NT2/D1 (cell line): Measurements from ENCODE around the gene NCKAP1.
A peak's percentile ranks its signal among the peaks of the same experiment; 100 is the strongest.

Experiments used
- DNase-seq: peaks from one replicate; pipeline ENCODE4 v3.0.0-alpha.2; 2011; ENCODE audit warnings: low read depth, low spot score
- H3K27me3 ChIP-seq: 2 replicates; pipeline ENCODE4 v1.6.0; 2011; ENCODE audit warnings: mild to moderate bottlenecking; ENCODE audit not compliant: insufficient read length, insufficient read depth
- H3K36me3 ChIP-seq: 2 replicates; pipeline ENCODE4 v1.6.1; 2011; ENCODE audit warnings: mild to moderate bottlenecking, low read length, mixed read lengths; ENCODE audit not compliant: insufficient read depth, insufficient read length
- H3K4me1 ChIP-seq: 2 replicates; pipeline ENCODE4 v1.5.1; 2011; ENCODE audit not compliant: insufficient read depth, insufficient read length
- H3K4me3 ChIP-seq: 2 replicates; pipeline ENCODE4 v1.5.1; 2011; ENCODE audit warnings: low read depth; ENCODE audit not compliant: insufficient read length
- H3K9ac ChIP-seq: 2 replicates; pipeline ENCODE4 v1.6.0; 2011; ENCODE audit warnings: low read depth; ENCODE audit not compliant: insufficient read length
- H3K9me3 ChIP-seq: 2 replicates; pipeline ENCODE4 v1.5.1; 2011; ENCODE audit warnings: mild to moderate bottlenecking, low read length; ENCODE audit not compliant: insufficient read depth
- SUZ12 ChIP-seq: IDR thresholded peaks from 2 replicates; pipeline ENCODE4 v1.6.1; 2011; ENCODE audit not compliant: insufficient read length, insufficient read depth; ENCODE audit errors: extremely low read depth
- YY1 ChIP-seq: IDR thresholded peaks from 2 replicates; pipeline ENCODE4 v1.6.1; 2011; ENCODE audit not compliant: insufficient read length, insufficient read depth
- ZNF274 ChIP-seq: IDR thresholded peaks from 2 replicates; pipeline ENCODE4 v1.6.1; 2011; ENCODE audit warnings: mild to moderate bottlenecking, low read depth, low read length

The NCKAP1 gene

GRCh38 chr2:182915369-182916326, 122.6 kb downstream of the NCKAP1 start:
- Histone ChIP-seq H3K9ac (no peak overlapping the region), H3K9me3 (no peaks in the 10 kb centered on the region), H3K4me3 (no peak overlapping the region), H3K4me1 (no peaks in the 10 kb centered on the region), H3K27me3 (no peaks in the 10 kb centered on the region), H3K36me3 (peaks cover 16% of the 10 kb centered on the region)
- no peak for DNase-seq
- no peak for TF ChIP-seq YY1
- TF ChIP-seq ZNF274 = no peak
- TF ChIP-seq SUZ12 = no peak

- Histone ChIP-seq H3K27me3 (no peaks in the 10 kb centered on the region), H3K4me1 (no peaks in the 10 kb centered on the region), H3K9ac (no peak overlapping the region), H3K4me3 (no peak overlapping the region), H3K9me3 (no peaks in the 10 kb centered on the region), H3K36me3 (peaks cover 13% of the 10 kb centered on the region)
- no peak for DNase-seq
- no peak for TF ChIP-seq SUZ12
- TF ChIP-seq ZNF274 = no peak
- TF ChIP-seq YY1 = no peak
Observed at GRCh38 chr2:182914852-182915251, 123.4 kb downstream of the NCKAP1 start.

DNA sequence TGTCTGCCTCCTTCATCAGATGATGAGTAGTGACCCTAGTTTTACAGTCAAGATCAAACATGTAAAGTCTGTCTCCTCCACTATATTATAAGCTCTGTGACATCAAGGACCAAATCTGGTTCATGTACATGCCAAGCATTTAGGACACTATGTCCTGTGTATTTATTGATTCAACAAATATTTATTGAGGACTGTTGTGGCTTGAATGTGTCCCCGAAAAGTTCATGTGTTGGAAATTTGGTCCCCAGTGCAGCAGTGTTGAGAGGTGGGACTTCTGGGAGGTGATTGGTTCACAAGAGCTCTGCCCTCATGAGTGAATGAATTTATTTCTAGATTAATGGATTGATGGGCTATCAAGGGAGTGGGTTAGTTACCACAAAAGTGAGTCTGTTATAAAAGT, 125.2 kb downstream of the NCKAP1 start:
- Histone ChIP-seq H3K27me3 (no peaks in the 10 kb centered on the region), H3K9me3 (no peaks in the 10 kb centered on the region), H3K36me3 (peaks cover 13% of the 10 kb centered on the region), H3K9ac (no peak overlapping the region), H3K4me1 (no peaks in the 10 kb centered on the region), H3K4me3 (no peak overlapping the region)
- no peak for TF ChIP-seq ZNF274
- no peak for TF ChIP-seq SUZ12
- no peak for DNase-seq

DNA sequence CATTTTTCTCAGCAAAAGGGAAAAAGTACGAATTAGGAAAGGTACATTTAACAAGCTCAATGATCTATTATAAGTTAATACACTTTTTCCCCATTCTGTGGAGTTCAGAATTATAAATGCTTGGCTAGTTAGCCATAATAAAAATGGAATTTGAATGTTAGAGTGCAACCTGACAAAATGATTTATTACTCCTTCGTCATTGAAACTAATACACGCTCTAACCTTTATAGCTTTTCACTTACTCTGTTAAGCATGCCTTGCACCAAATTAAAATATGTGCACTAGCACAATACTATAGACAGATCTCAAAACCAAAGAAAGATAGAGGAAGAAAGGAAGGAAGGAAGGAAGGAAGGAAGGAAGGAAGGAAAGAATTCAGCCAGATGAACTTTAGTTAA, 125.7 kb downstream of the NCKAP1 start:
- H3K27me3 ChIP-seq = no peaks in the 10 kb centered on the region
- no peaks in the 10 kb centered on the region for H3K9me3 ChIP-seq
- no peak for TF ChIP-seq ZNF274
- no peak for TF ChIP-seq SUZ12
- TF ChIP-seq YY1 = no peak
- DNase-seq = no peak
- H3K9ac ChIP-seq = no peak overlapping the region
- H3K4me1 ChIP-seq = peaks cover under 1% of the 10 kb centered on the region
- H3K4me3 ChIP-seq = no peak overlapping the region
- H3K36me3 ChIP-seq = peaks cover 13% of the 10 kb centered on the region

DNA sequence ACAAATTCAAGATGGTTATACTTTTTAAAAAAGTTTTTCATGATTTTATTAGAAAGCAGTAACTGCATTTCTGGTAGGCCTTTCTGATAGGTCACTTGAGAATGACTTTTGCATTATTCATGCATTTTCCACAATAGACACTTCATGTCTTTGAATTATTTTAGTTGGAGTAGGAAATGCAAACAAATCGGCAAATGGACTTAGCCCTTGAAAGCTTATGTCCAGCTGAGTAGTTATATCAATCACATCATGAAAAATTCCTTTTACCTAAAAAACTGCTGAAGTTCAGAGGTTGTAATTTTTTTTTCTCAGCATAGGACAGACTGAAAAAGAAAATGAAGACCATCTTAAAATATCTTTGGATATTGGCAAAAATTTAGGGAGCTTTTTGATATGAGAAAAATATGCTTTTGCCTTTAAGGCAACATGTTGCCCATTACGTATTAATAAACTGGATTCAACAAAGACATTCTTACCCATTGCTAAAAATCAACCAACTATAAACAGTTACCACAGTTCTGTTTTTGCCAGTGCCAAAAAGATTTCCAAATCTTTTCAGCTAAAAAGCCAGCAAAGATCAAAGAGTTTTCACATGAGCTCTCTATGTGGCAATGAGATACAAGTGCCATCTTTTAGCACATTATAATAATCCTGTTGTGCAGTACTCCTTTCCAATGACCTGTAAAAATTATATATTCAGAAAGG, 126.3 kb downstream of the NCKAP1 start:
- H3K4me1 ChIP-seq = peaks cover 3% of the 10 kb centered on the region
- H3K9ac ChIP-seq = no peak overlapping the region

GRCh38 chr2:182910965-182911364, 127.3 kb downstream of the NCKAP1 start:
- Histone ChIP-seq H3K4me1 (peaks cover 3% of the 10 kb centered on the region), H3K36me3 (peaks cover 13% of the 10 kb centered on the region), H3K27me3 (no peaks in the 10 kb centered on the region), H3K9ac (no peak overlapping the region), H3K9me3 (no peaks in the 10 kb centered on the region), H3K4me3 (no peak overlapping the region)
- no peak for DNase-seq
- TF ChIP-seq SUZ12 (no peak), YY1 (no peak), ZNF274 (no peak)

More for the DNA sequence above, 126.3 kb downstream of the NCKAP1 start:
- H3K36me3 ChIP-seq = peaks cover 13% of the 10 kb centered on the region
- TF ChIP-seq YY1 = no peak
- TF ChIP-seq ZNF274 = no peak
- no peak for TF ChIP-seq SUZ12
- no peaks in the 10 kb centered on the region for H3K27me3 ChIP-seq
- no peak for DNase-seq
- no peaks in the 10 kb centered on the region for H3K9me3 ChIP-seq
- no peak overlapping the region for H3K4me3 ChIP-seq

DNA sequence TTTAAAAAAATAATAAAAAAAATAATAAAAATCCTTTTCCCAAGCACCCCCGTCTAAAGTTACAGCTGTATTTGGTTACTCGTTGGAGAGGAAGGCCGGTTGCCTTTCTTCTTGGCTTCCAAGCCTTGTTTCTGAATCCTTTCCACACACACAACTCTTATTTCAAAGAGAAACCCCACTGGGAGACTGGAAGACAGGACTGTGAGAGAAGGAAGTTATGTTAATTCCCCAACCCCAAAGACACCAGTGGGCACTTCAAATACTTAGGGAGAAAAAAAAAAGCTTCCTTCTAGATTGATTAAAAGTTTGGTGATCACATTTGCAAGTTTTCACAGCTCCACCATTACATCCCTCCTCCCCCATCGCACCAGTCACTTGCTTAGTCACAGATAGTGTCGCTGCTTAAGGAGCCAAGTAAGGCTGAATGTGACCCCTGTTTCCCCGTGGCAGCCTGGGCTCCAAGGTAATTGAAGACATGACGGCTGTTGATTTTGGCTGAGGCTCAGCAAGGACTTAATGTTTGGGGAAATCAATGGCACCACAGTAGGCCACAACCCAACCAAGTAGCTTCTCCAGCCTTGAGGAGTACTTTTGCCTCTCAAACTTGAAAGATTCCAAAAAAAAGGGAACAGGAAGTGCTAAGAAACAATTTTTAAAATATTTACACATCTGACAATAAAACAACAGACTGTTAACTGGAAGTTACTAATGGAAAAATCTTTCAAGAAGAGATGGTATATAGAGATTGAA, 131.0 kb downstream of the NCKAP1 start:
- no peak for TF ChIP-seq ZNF274
- TF ChIP-seq YY1 = no peak
- no peak for TF ChIP-seq SUZ12
- Histone ChIP-seq H3K36me3 (peaks cover 3% of the 10 kb centered on the region), H3K9me3 (no peaks in the 10 kb centered on the region), H3K4me1 (peaks cover 3% of the 10 kb centered on the region), H3K9ac (no peak overlapping the region), H3K27me3 (no peaks in the 10 kb centered on the region), H3K4me3 (no peak overlapping the region)
- peak; percentile 30 for DNase-seq
